IMR-90 (cell line): ENCODE measurements around the gene ATP13A1. TPM values are rescaled to one million over a fixed set of nuclear protein-coding genes. Genes with fewer than 3 reads are reported as not detected.

Experiments used
- ATAC-seq: fragments of 200-7000 bp; cut with Tn5 transposase; 2 replicates; pipeline ENCODE4 v1.9.1; 2020; ENCODE audit warnings: low read depth, mild to moderate bottlenecking, moderate library complexity
- BruUV-seq: library from RNA; stranded (reverse); fragments of 400-500 nt; replicated peaks from 2 replicates; lab custom pipeline; 2021; lab: Mats Ljungman, UMichigan
- CTCF ChIA-PET: fragments of 300-600 bp; formaldehyde crosslinking; extraction: SDS; loops from one replicate; lab custom pipeline; 2021; ENCODE audit warnings: antibody characterized with exemption; lab: Yijun Ruan, JAX
- POLR2A ChIA-PET: fragments of 300-600 bp; sonication (Branson Sonifier 250); formaldehyde crosslinking; loops from one replicate; lab custom pipeline; 2022; ENCODE audit warnings: antibody characterized with exemption; ENCODE audit not compliant: unreplicated experiment; lab: Charles Lee
- DNase-seq: peaks from one replicate; pipeline ENCODE4 v3.0.0; 2013
- H2AFZ ChIP-seq: replicated peaks from 2 replicates; pipeline ENCODE3; 2013; ENCODE audit warnings: low read length, mild to moderate bottlenecking; ENCODE audit not compliant: poor library complexity
- H2AK5ac ChIP-seq: 2 replicates; pipeline ENCODE4 v1.6.1; 2013; ENCODE audit warnings: low read depth, low read length, inconsistent platforms
- H2AK9ac ChIP-seq: replicated peaks from 2 replicates; pipeline ENCODE3; 2013; ENCODE audit warnings: mild to moderate bottlenecking, low read depth, low read length, moderate library complexity; ENCODE audit not compliant: poor library complexity
- H2BK120ac ChIP-seq: 2 replicates; pipeline ENCODE4 v1.6.1; 2013; ENCODE audit warnings: low read depth, low read length, inconsistent platforms
- H2BK15ac ChIP-seq: 3 replicates; pipeline ENCODE4 v1.6.1; 2013; ENCODE audit warnings: low read depth, low read length, inconsistent platforms
- H2BK20ac ChIP-seq: 2 replicates; pipeline ENCODE4 v1.6.1; 2013; ENCODE audit warnings: low read depth, mild to moderate bottlenecking, inconsistent platforms, low read length, moderate library complexity
- H2BK5ac ChIP-seq: 2 replicates; pipeline ENCODE4 v1.6.1; 2013; ENCODE audit warnings: mild to moderate bottlenecking, low read depth, low read length, inconsistent platforms; ENCODE audit not compliant: poor library complexity, severe bottlenecking
- H3K14ac ChIP-seq: replicated peaks from 2 replicates; pipeline ENCODE4 v1.6.1; 2013; ENCODE audit warnings: low read depth, low read length, inconsistent platforms
- H3K18ac ChIP-seq: 2 replicates; pipeline ENCODE4 v1.6.1; 2013; ENCODE audit warnings: low read depth, low read length, control low read depth
- H3K23ac ChIP-seq: 2 replicates; pipeline ENCODE4 v1.6.1; 2013; ENCODE audit warnings: low read depth, low read length, inconsistent platforms
- H3K27ac ChIP-seq: 2 replicates; pipeline ENCODE4 v1.5.1; 2013; ENCODE audit warnings: mild to moderate bottlenecking, control low read depth, low read length; ENCODE audit not compliant: insufficient read depth
- H3K27me3 ChIP-seq: 2 replicates; pipeline ENCODE4 v1.6.1; 2013; ENCODE audit warnings: low read length; ENCODE audit not compliant: control insufficient read depth, insufficient read depth
- H3K36me3 ChIP-seq: 2 replicates; pipeline ENCODE4 v1.6.1; 2013; ENCODE audit warnings: low read length, mixed read lengths; ENCODE audit not compliant: control insufficient read depth, insufficient read depth
- H3K4ac ChIP-seq: 2 replicates; pipeline ENCODE4 v1.6.1; 2013; ENCODE audit warnings: low read depth, low read length, inconsistent platforms
- H3K4me1 ChIP-seq: 2 replicates; pipeline ENCODE4 v1.6.1; 2013; ENCODE audit warnings: low read length, mixed read lengths; ENCODE audit not compliant: control insufficient read depth, insufficient read depth
- H3K4me2 ChIP-seq: 2 replicates; pipeline ENCODE4 v1.6.1; 2013; ENCODE audit warnings: low read depth, mild to moderate bottlenecking, control low read depth, low read length, moderate library complexity
- H3K4me3 ChIP-seq: 2 replicates; pipeline ENCODE4 v1.5.1; 2013; ENCODE audit warnings: low read depth, mild to moderate bottlenecking, control low read depth, low read length, moderate library complexity; ENCODE audit not compliant: insufficient read depth
- H3K56ac ChIP-seq: 2 replicates; pipeline ENCODE4 v1.6.1; 2013; ENCODE audit warnings: low read length, inconsistent platforms; ENCODE audit not compliant: insufficient read depth; ENCODE audit errors: extremely low read depth
- H3K79me1 ChIP-seq, 2 experiments: 2 replicates each; pipeline ENCODE4 v1.6.1; 2013; ENCODE audit warnings: low read length in 2 of 2, inconsistent platforms in 1 of 2, low read depth in 1 of 2
- H3K9ac ChIP-seq: 2 replicates; pipeline ENCODE4 v1.6.1; 2013; ENCODE audit warnings: low read depth, low read length, control low read depth
- H3K9me1 ChIP-seq: 2 replicates; pipeline ENCODE4 v1.6.1; 2013; ENCODE audit warnings: low read length, inconsistent platforms; ENCODE audit not compliant: insufficient read depth
- H3K9me3 ChIP-seq: 2 replicates; pipeline ENCODE4 v1.6.1; 2013; ENCODE audit warnings: low read length; ENCODE audit not compliant: control insufficient read depth, insufficient read depth
- H4K20me1 ChIP-seq: 2 replicates; pipeline ENCODE4 v1.6.1; 2013; ENCODE audit warnings: low read length, inconsistent platforms; ENCODE audit not compliant: insufficient read depth
- H4K5ac ChIP-seq: 2 replicates; pipeline ENCODE4 v1.6.1; 2013; ENCODE audit warnings: mild to moderate bottlenecking, low read depth, low read length, control low read depth
- H4K8ac ChIP-seq, 2 experiments: 2 replicates each; pipeline ENCODE4 v1.6.1; 2013; ENCODE audit warnings: low read depth in 2 of 2, low read length in 2 of 2, control low read depth in 1 of 2, inconsistent platforms in 1 of 2
- H4K91ac ChIP-seq: 2 replicates; pipeline ENCODE4 v1.6.1; 2013; ENCODE audit warnings: low read depth, low read length, inconsistent platforms; ENCODE audit not compliant: insufficient read depth
- BHLHE40 ChIP-seq: fragments of 150-350 bp; IDR thresholded peaks from 2 replicates; pipeline ENCODE4 v1.6.1; 2016; ENCODE audit warnings: mild to moderate bottlenecking, low read depth, low read length
- CEBPB ChIP-seq: IDR thresholded peaks from 2 replicates; pipeline ENCODE4 v1.6.1; 2012; ENCODE audit warnings: low read depth, low read length, improper control_type of control experiment
- CHD1 ChIP-seq: IDR thresholded peaks from 2 replicates; pipeline ENCODE4 v1.6.1; 2012; ENCODE audit warnings: low read depth, low read length, improper control_type of control experiment
- CTCF ChIP-seq: conservative IDR thresholded peaks from 2 replicates; pipeline ENCODE4 v1.5.1; 2012; ENCODE audit warnings: mild to moderate bottlenecking, low read depth, low read length, improper control_type of control experiment
- FOS ChIP-seq: fragments of 150-350 bp; IDR thresholded peaks from 2 replicates; pipeline ENCODE4 v1.6.1; 2016; ENCODE audit warnings: low read depth, low read length
- MAFK ChIP-seq: IDR thresholded peaks from 2 replicates; pipeline ENCODE4 v1.6.1; 2012; ENCODE audit warnings: low read depth, low read length, improper control_type of control experiment
- MAZ ChIP-seq: IDR thresholded peaks from 2 replicates; pipeline ENCODE4 v1.6.1; 2012; ENCODE audit warnings: low read depth, mild to moderate bottlenecking, low read length, improper control_type of control experiment, moderate library complexity, borderline replicate concordance
- MXI1 ChIP-seq: IDR thresholded peaks from 2 replicates; pipeline ENCODE4 v1.6.1; 2012; ENCODE audit warnings: low read depth, mild to moderate bottlenecking, low read length, moderate library complexity, borderline replicate concordance
- NFE2L2 ChIP-seq: fragments of 150-350 bp; IDR thresholded peaks from 2 replicates; pipeline ENCODE4 v1.6.1; 2016; ENCODE audit warnings: low read depth, mild to moderate bottlenecking, low read length
- POLR2A ChIP-seq: IDR thresholded peaks from 2 replicates; pipeline ENCODE4 v1.6.1; 2012; ENCODE audit warnings: mild to moderate bottlenecking, low read depth, low read length
- RAD21 ChIP-seq: IDR thresholded peaks from 2 replicates; pipeline ENCODE4 v1.6.1; 2012; ENCODE audit warnings: low read length, improper control_type of control experiment
- RCOR1 ChIP-seq: IDR thresholded peaks from 2 replicates; pipeline ENCODE4 v1.6.1; 2012; ENCODE audit warnings: mild to moderate bottlenecking, low read length, improper control_type of control experiment; ENCODE audit not compliant: insufficient replicate concordance
- RFX5 ChIP-seq: IDR thresholded peaks from 2 replicates; pipeline ENCODE4 v1.8.0; 2012; ENCODE audit warnings: low read depth, mild to moderate bottlenecking, low read length, moderate library complexity
- SMC3 ChIP-seq: fragments of 150-350 bp; IDR thresholded peaks from 2 replicates; pipeline ENCODE4 v1.6.1; 2016; ENCODE audit warnings: low read depth, mild to moderate bottlenecking, antibody characterized with exemption, low read length, moderate library complexity
- WGBS, 2 experiments: methylation state at CpG; one replicate each; pipeline versions ENCODE4 v1.1.5 to v1.1.7; 2013; ENCODE audit warnings: missing lambda C conversion rate in 2 of 2; ENCODE audit not compliant: insufficient read length in 1 of 2; ENCODE audit errors: extremely low coverage in 2 of 2; 5-methylcytosine and 5-hydroxymethylcytosine counted together
- dilution Hi-C: fragments of 300-500 bp; cut with HindIII; formaldehyde crosslinking; loops from one replicate; pipeline ENCODE4 v1.14.3; 2018; ENCODE audit warnings: low sequenced_read_pairs; ENCODE audit not compliant: unreplicated experiment
- in situ Hi-C: fragments of 300-500 bp; cut with MboI; formaldehyde crosslinking; loops from 3 replicates; pipeline ENCODE4 v1.14.3; 2019; ENCODE audit warnings: low sequenced_read_pairs, inconsistent platforms, mixed read lengths
- intact Hi-C: fragments of 100-400 bp; cut with micrococcal nuclease; formaldehyde crosslinking; loops from 2 replicates; pipeline ENCODE4 v1.10.0; 2022
- polyA plus RNA-seq, 3 experiments: library from polyadenylated mRNA; depleted of rRNA; stranded (reverse); fragments of >200 nt; gene quantifications; 2 replicates each; pipeline ENCODE4 v1.2.3, GENCODE V29; 2012; ENCODE audit warnings: low replicate concordance in 1 of 3
- total RNA-seq: library from RNA; depleted of rRNA; stranded (reverse); fragments of >200 nt; gene quantifications from 2 replicates; pipeline ENCODE4 v1.2.3, GENCODE V29; 2012
- TF ChIP-seq, protein P1 (sequence below): fragments of 150-350 bp; IDR thresholded peaks from 2 replicates; pipeline ENCODE4 v1.6.1; 2016; ENCODE audit warnings: low read depth, mild to moderate bottlenecking, low read length, moderate library complexity, borderline replicate concordance
- TF ChIP-seq, protein P2 (sequence below): fragments of 150-350 bp; IDR thresholded peaks from 2 replicates; pipeline ENCODE4 v1.6.1; 2017; ENCODE audit warnings: mild to moderate bottlenecking, antibody characterized with exemption, low read length, low read depth

The ATP13A1 gene
- total and polyA plus RNA-seq, 2 of the 4 experiments (the other 2 are of a cell fraction): 13.3 to 43.8 TPM

GRCh38 chr19:19602713-19603324 lies 60.7 kb downstream of the ATP13A1 start:
- DNase-seq (no peak), ATAC-seq (no peak)
- no peak overlapping the region for H2AK5ac ChIP-seq
- no peak overlapping the region for H2BK5ac ChIP-seq
- no TSS peak for BruUV-seq
- no peaks in the 10 kb centered on the region for H3K4me1 ChIP-seq
- ChIA-PET POLR2A (no interaction called here), CTCF (no interaction called here)
- H3K14ac ChIP-seq: no peak overlapping the region
- no peaks in the 10 kb centered on the region; the same call in 1 of the 2 replicates for H3K36me3 ChIP-seq
- 0 out of 4 replicates have a peak, but pooled peaks cover 0 to 5% of the 10 kb centered on the region in 2 experiments for H3K79me1 ChIP-seq
- in situ Hi-C loops (no loop called here), dilution Hi-C loops (no loop called here), intact Hi-C loops (no loop called here)
- no peak overlapping the region for H3K4me2 ChIP-seq
- no peak overlapping the region for H3K56ac ChIP-seq
- no peak overlapping the region for H2BK120ac ChIP-seq
- H2AFZ ChIP-seq: no peak overlapping the region
- H4K20me1 ChIP-seq: no peaks in the 10 kb centered on the region
- TF ChIP-seq CTCF (no peak), POLR2A (no peak), MAFK (no peak), BHLHE40 (no peak), SMC3 (no peak), CEBPB (no peak), MAZ (no peak), RCOR1 (no peak), CHD1 (no peak), RAD21 (no peak), FOS (no peak), MXI1 (no peak), RFX5 (no peak), NFE2L2 (no peak)
- TF ChIP-seq, protein P1, sequence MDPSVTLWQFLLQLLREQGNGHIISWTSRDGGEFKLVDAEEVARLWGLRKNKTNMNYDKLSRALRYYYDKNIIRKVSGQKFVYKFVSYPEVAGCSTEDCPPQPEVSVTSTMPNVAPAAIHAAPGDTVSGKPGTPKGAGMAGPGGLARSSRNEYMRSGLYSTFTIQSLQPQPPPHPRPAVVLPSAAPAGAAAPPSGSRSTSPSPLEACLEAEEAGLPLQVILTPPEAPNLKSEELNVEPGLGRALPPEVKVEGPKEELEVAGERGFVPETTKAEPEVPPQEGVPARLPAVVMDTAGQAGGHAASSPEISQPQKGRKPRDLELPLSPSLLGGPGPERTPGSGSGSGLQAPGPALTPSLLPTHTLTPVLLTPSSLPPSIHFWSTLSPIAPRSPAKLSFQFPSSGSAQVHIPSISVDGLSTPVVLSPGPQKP: no peak
- TF ChIP-seq, protein P2, sequence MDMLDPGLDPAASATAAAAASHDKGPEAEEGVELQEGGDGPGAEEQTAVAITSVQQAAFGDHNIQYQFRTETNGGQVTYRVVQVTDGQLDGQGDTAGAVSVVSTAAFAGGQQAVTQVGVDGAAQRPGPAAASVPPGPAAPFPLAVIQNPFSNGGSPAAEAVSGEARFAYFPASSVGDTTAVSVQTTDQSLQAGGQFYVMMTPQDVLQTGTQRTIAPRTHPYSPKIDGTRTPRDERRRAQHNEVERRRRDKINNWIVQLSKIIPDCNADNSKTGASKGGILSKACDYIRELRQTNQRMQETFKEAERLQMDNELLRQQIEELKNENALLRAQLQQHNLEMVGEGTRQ: no peak
- WGBS, 2 experiments: 80% methylated on average over 2 of the region's 3 CpGs; no CpG with 5 or more reads in 1 of the 2 experiments
- no peaks in the 10 kb centered on the region for H3K27me3 ChIP-seq
- no peak overlapping the region for H4K5ac ChIP-seq
- no peak overlapping the region for H3K9ac ChIP-seq
- H2BK15ac ChIP-seq: no peak overlapping the region
- no peak overlapping the region for H3K18ac ChIP-seq
- H4K91ac ChIP-seq: no peak overlapping the region
- H3K9me1 ChIP-seq: peaks cover 10% of the 10 kb centered on the region
- H3K4me3 ChIP-seq: no peak overlapping the region
- no peak overlapping the region for H3K27ac ChIP-seq
- H4K8ac ChIP-seq: no peak overlapping the region
- H3K9me3 ChIP-seq: no peaks in the 10 kb centered on the region
- H2AK9ac ChIP-seq: no peak overlapping the region
- H3K4ac ChIP-seq: no peak overlapping the region
- H2BK20ac ChIP-seq: no peak overlapping the region
- no peak overlapping the region for H3K23ac ChIP-seq
